ENCODE results near the gene PDYN.

The PDYN gene

DNA sequence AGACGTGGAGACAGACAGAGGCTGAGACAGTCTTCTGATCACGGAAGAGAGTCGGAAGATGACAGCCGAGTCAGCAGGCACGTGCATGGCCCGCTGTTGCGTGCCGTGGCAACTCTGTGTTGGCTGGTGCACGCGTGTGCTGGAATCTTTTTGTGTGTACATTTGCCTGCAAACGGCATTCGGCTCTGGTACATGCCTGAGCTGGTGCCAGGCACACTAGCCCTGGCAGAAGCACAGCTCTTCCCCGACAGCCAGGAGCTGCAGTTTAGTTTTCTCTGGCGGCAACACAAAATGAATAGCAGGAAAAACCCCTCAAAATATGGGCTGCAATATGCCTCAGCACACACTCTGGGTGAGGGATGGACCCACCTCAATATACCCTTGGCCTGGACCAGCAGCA lies 769 bp upstream of the PDYN start:
- DNase-seq (ENCODE audit: low read depth), result no peak

DNA sequence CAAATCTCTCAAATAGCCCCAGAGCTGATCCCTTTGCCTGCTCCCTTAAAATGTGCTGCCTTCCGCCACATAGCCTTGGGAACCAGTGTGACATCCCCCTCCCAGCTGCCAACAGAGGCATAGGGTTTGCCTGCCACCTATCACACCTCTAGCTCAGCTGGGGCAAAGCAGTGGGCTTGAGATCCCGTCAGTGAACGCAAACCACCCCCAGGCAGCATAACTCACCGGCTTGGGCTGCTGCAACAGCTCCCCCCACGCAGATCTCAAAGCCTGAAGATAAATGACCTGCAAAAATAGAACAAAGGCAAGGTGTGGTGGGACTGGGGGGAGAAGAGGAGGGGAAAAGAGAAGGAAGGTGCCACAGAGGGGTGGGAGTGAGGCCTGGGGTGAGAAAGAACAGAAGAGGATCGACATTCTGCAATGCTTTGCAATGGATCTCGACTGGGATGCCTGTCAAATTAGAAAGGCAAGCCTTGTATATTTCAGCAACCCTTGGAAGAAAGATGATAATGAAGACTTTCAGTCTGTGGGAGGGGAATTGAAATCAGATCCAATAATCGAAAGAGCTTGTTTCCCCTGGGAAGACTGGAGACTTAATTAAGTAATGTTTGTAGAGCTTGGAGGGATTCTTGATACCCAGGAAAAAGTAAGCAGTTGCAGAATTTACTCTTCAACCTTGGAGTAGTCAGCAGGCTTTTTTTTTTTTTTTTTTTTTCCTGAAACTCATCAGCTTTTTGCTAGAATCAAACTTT lies 1.3 kb downstream of the PDYN start:
- DNase-seq (ENCODE audit: low read depth), result no peak

DNA sequence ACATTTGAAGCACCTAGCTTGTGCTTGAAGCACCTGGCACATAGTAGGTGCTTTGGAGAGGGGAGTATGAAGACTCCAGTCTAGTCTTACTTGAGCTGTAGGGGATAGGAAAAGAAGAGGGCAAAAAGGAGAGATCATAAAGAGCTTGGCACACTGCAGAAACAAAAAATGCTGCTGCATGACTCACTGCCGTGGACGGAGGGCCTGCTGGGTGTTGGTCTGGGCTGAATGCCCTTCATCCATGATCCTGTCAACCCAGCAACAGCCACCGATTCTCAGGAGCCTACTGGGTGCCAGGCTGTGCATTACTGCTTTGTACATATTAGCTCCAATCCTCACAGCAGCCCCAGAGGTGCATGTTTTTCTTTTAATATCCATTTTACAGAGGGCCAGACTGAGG lies 6.0 kb downstream of the PDYN start:
- DNase-seq (ENCODE audit: low read depth), result peak; percentile 16

DNA sequence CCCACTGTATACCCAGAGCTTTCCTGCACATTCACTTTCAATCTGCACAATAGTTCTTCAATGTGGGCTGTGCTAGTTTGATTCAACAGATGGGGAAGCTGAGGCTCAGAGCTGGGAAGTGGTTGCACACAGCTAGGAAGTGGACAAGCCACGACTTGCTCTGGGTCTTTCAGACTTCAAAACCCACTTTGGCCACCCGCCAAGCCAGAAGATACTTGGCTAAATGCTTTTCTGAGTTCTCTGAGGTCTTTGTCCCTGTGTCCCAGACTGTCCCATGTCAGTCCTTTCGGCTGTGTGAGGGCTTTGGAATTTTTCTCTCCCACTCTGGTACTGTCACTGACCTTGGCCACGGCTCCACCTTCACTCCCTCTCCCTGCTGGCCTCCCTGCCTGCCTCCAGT lies 10.6 kb downstream of the PDYN start:
- no peak for DNase-seq (ENCODE audit: low read depth)

- DNase-seq (ENCODE audit: low read depth), result no peak
Measured at GRCh38 chr20:1982686-1983085, 11.2 kb downstream of the PDYN start.

DNA sequence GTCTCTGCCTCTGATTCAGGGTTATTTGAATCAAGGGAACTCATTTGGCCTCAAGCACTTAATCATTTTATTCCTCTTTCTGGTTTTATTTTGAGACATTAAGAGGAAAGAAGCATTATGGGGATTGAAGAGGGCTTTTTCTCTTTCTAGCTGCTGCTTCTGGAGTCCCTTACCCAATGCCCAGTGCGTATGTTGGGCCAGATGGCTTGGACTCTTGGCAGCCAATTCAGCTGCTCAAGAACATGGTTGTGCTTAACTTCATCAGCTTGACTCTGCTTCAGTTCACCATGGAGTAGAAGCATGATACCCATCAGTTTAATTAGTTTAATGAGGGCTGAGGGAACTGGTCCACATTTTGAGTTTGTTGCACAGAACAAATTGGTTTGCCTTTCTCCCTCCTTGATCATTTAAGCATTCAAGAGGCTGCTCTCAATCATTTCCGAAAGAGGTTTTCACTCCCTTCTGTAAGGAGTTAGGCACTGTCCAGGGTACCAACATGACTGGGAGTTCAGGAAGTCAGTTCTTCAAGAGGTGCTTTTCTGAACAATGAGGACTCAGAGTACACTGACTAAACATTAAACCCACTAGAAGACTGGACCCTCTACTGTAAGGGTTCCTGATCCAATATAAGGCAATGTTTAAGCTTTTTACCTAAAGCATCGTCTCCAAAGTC lies 14.6 kb downstream of the PDYN start:
- DNase-seq (ENCODE audit: low read depth), result no peak

DNA sequence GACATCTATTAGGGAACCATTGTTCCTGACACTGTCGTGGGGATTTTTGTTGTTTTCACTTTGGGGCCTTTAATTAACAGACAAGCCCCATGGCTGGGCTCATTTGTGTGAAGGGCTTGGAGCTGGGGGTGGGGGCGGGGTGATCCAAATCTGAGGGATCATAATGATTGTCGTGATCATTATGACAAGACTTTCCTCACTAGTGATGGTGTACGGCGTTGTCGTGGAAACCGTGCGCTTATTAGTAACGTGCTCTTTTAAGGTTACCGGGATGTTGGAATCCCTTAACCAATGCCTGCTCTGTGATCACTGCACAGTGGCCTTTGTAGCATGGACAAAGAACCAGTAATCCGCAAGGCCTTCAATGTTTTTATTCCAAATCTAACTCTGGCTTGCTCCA lies 18.6 kb downstream of the PDYN start:
- DNase-seq (ENCODE audit: low read depth), result no peak

DNA sequence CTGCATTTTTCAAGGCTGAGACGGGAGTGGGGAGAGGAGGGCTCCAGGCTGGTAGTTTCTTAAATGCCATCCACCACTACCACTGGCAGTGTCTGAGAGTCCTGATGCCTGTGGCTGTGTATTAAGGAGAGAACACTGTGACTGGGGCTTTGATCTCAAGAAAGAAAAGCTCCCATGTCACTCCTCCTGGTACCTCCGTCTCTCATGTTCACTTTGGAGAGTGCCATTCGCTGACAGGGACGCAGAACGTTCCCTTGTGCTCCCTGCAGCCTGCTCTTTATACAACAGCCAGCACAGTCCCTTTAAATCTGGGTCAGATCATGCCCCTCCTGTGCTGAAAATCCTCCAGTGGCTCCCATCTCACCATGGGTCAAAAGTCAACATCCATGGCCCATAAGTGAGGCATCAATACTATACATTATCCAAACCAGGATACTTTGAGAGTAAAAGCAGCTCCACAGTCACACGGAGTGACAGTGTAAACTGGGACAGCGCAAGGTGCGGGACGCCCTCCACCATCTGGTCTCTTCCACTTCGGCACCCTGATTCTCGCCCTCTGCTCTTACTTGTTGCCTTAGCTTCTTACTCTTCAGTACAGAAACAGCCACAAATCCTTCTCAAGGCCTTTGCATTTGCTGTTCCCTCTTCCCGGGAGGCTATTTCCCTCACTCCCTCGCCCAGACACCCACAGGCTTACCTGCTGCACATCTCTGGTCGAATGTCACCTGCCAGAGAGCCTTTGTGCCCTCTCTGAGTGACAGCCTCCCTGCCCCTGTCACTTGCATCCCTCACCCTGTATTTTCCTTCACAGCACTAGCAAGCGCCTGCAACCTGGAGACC lies 20.0 kb downstream of the PDYN start:
- no peak for DNase-seq (ENCODE audit: low read depth)

DNA sequence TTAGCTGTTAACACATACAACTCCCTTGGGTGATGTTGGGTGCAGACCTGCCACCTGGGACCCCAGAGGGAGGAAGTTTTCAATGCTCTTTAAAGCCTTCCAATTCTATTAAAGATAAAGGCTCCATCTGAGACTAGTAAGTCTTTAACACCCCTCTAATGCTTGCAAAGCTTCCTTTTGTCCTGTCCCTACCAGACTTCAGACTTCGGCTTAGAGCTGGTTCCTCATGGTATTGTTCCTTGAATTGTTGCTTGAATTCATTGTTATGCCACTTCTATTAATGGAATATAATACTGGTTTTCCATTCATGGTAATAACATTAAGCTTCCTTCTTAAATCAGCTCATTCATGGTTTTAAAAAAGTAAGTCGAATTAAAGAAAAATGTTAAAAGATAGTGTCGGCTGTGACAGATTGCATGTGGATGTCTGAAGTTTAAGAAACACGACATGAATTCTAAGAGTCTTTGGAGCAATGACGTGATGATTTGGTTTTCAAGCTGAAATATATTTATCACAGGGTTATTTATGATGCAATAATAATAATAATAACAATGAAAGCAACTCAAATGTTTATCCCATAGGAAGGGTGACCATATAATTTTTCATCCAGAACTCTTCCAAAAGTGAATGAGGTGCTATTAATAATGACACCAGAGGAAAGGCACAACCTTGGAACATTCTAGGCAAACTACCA lies 21.8 kb downstream of the PDYN start:
- DNase-seq (ENCODE audit: low read depth), result no peak

DNA sequence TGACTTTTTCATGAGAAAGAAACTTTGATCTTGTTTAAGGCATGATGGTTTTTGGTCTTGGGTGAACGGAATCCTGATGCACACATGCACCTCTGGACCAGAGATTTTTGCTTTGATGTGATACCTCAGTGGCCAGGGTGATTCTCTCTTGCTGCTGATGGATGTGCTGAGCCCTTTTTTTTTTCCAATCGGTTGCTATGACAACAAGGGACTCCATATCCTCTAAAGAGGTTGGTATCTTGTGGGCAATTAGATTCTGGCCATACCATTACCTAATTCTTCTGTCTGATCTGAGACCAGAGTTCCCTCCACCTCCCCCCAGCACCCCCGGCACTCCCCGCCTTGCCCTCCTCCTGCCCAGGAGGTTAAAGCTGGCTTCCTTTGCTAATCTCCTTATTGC lies 24.9 kb downstream of the PDYN start:
- no peak for DNase-seq (ENCODE audit: low read depth)

DNA sequence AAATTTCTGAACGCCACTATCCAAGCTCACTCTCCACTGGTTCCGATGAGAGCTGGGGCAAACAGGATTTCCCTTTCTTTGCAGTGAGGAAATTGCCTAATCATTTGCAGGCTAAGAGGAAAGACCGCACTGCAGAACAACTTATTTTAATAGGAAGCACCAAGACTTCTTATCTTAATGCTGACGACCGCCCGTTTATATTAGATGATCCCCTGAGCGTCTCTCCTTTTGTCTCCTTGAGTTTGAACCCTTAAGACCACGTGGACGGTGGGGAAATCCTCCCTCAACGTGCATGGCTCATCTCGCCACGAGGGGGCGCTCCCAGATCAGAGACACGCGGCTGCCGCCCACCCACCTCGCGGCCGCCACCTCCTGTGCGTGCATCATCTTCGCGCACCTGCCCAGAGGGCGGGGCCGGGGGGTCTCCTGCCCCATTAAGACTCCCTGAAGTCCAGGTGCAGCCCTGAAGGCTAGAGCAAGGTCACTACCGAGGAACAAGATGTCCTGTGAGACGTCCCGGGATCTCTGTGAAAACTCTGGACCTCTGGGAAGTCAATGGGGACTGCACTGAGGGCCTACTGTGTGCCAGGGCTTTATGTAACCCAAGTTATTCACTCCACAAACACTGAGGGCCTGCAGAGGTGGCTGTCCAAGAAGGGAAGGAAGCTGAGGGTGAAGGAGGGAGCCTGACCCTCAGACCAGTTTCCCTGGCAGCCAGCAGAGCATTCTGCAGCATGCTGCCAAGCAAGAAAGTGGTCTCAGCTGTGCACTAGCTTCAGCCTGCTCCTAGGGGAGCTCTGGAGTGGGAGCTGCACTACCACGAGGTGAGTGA lies 28.1 kb downstream of the PDYN start:
- no peak for DNase-seq (ENCODE audit: low read depth)

- DNase-seq (ENCODE audit: low read depth), result no peak
Measured at GRCh38 chr20:1964659-1965405, 29.0 kb downstream of the PDYN start.

DNA sequence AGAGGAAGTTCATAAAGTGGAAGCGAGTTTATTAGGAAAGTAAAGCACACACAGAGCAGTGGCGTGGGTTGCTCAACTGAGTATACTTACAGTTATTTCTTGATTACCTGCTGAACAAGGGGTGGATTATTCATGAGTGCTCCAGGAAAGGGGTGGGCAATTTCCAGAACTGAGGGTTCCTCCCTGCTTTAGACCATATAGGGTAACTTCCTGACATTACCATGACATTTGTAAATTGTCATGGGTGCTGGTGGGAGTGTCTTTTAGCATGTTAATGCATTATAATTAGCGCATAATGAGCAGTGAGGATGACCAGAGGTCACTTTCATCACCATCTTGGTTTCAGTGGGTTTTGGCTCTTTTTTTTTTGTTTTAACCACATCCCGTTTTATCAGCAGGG lies 29.8 kb downstream of the PDYN start:
- DNase-seq (ENCODE audit: low read depth), result no peak

DNA sequence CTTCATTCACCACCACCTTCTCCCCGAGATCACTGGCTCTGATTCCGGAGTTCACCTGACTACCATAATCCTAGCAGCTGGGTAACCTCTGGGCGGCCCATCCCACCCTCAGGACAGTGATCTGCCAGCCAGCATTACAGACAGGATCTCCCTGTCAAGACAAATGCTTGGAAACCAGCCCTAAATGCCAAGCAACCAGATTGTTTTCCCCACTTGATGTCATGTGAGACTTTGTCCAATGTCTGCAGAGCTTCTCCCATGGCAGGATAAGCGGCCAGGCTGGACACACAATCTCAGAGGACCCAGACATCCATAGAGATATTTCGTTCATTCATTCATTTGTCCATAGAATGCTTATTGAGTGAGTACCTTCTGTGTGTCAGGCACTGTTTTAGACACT lies 32.5 kb downstream of the PDYN start:
- no peak for DNase-seq (ENCODE audit: low read depth)

GRCh38 chr20:1959156-1959555 lies 34.7 kb downstream of the PDYN start:
- DNase-seq (ENCODE audit: low read depth), result no peak

DNA sequence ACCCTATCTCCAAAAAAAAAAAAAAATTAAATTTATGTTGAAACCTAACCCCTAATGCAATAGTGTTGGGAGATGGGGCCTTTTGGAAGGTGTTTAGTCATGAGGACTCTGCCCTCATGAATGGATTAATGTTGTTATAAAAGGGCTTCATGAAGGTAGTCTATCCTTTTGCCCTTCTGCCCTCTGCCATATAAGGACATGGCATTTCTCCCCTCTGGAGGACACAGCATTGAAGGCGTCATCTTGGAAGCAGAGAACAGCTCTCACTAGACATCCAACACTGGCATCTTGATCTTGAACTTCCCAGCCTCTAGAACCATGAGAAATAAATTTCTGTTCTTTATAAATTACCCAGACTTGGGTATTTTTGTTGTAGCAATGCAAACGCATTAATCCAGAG lies 35.4 kb downstream of the PDYN start:
- DNase-seq (ENCODE audit: low read depth), result no peak

DNA sequence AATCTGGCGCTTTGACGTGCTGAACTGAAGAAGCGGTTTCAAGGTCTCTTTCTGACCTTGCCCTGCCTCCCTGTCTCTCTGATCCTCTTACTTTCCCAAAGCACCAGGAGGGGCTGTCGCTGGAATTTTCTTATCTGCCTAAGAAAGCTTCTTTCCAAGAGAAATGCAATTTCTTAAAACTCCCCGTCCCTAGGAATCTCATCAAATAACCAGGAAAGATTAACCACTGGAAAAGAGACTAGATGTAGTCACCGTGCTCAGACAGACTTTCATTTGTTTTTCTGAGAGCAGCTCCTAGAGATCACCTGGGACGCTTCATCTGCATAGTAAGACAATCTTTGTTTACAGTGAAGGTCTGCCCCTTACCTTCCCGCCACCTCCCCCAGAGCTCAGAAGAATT lies 38.6 kb downstream of the PDYN start:
- DNase-seq (ENCODE audit: low read depth), result no peak

DNA sequence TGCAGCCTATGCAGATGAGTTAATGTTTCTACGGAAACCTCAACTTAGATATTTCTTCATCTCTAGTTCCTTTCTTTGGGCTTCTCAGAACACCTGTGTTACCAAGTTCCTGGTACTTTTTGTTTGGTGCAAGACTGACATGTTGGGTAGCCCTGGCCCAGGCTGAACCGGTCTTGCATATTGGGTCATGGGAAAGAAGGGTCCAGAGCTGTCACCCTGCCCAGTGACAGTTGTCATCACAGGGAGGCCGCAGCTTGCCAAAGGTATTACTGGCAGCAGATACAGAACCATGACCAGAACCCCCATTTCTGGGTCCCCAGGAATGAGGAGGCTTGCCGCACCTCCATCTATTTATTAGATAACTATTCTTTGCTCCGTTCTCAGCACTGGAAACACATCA lies 40.2 kb downstream of the PDYN start:
- no peak for DNase-seq (ENCODE audit: low read depth)

DNA sequence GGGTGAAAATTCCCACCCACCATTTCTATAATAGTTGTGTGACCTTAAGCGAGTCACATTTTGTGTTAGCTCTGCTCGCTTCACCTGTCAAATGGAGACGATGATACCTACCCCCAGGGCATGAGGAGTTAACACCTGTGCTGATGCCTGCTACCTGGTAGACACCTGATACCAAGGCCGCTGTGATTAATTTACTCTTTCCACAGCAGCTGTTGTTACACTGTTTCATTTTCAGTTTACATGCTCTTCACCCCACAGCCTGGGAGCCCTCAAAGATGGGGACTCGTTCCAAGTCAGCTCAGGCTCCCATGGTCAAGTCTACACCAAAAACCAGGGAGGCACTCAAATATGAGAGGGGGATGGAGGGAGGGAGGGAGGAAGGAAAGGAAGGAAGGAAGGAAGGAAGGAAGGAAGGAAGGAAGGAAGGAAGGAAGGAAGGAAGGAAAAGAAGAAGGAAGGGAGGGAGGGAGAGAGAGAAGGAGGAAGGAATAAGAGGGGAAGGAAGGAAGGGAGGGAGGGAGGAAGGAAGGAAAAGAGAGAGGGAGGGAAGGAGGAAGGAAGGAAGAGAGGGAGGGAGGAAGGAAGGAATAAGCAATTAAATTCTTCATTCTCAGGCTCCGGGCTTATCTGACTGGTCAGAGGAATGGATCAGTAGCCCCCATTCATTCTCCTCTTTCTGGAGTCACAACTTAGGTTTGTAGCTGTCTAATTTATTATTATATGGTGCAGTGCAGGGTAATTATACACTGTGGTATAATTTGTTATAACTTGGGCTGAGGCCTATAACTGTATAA lies 40.9 kb downstream of the PDYN start:
- DNase-seq (ENCODE audit: low read depth), result no peak

Data from stromal cell of bone marrow (primary cell).